ENCODE data around the gene TSPAN4. TPM values are rescaled to one million over a fixed set of nuclear protein-coding genes. Genes with fewer than 3 reads are reported as not detected.

The TSPAN4 gene
- total and polyA plus RNA-seq, 10 of the 15 experiments (the other 5 are each of a cell fraction or from before 2014, with no cell fraction given) = 0.37 to 14.0 (median 8.5) TPM; not detected in 1

GRCh38 chr11:847876-848275 is 5.2 kb downstream of the TSPAN4 start (continued):
- TF ChIP-seq RELB (IDR thresholded peaks at IDR 0.05; ENCODE audit: low read depth) (no peak), NRF1 (conservative IDR thresholded peaks at IDR 0.05; ENCODE audit: low read depth, low read length) (no peak), REST (IDR thresholded peaks at IDR 0.05; ENCODE audit: low read depth, low read length) (no peak), ELK1 (IDR thresholded peaks at IDR 0.05; ENCODE audit: low read depth, low read length) (no peak), YY1 (IDR thresholded peaks at IDR 0.05; ENCODE audit: low read depth, low read length) (no peak), ZBED1 (IDR thresholded peaks at IDR 0.05; ENCODE audit: borderline replicate concordance) (no peak), JUNB (IDR thresholded peaks at IDR 0.05) (no peak), POLR2AphosphoS2 (IDR thresholded peaks at IDR 0.05; ENCODE audit: low read depth, low read length) (no peak), HDAC2 (IDR thresholded peaks at IDR 0.05) (no peak), WRNIP1 (IDR thresholded peaks at IDR 0.05; ENCODE audit: borderline replicate concordance, low read depth, low read length) (no peak)
